Hepatocyte (in vitro differentiated cells): ENCODE measurements around the gene GKN2. TPM values are rescaled to one million over a fixed set of nuclear protein-coding genes. Genes with fewer than 3 reads are reported as not detected.

Experiments
- DNase-seq: peaks from one replicate; pipeline ENCODE4 v3.0.0-alpha.2; 2016; ENCODE audit warnings: low spot score
- H2AFZ ChIP-seq: fragments of 200-600 bp; sonication (generic); 2 replicates; pipeline ENCODE4 v1.6.0; 2016; ENCODE audit warnings: antibody characterized with exemption, mild to moderate bottlenecking
- H3K27ac ChIP-seq: fragments of 200-600 bp; sonication (generic); 2 replicates; pipeline ENCODE4 v1.5.1; 2016; ENCODE audit warnings: mild to moderate bottlenecking
- H3K27me3 ChIP-seq: fragments of 200-600 bp; sonication (generic); 2 replicates; pipeline ENCODE4 v1.6.1; 2016
- H3K36me3 ChIP-seq: fragments of 200-600 bp; sonication (generic); replicated peaks from 2 replicates; pipeline ENCODE4 v1.5.1; 2016; ENCODE audit warnings: low read depth; ENCODE audit not compliant: insufficient read depth
- H3K4me1 ChIP-seq: fragments of 200-600 bp; sonication (generic); 2 replicates; pipeline ENCODE4 v1.5.1; 2016; ENCODE audit warnings: mild to moderate bottlenecking, moderate library complexity; ENCODE audit not compliant: insufficient read depth
- H3K4me2 ChIP-seq: fragments of 200-600 bp; sonication (generic); 2 replicates; pipeline ENCODE4 v1.6.0; 2016
- H3K4me3 ChIP-seq: fragments of 200-600 bp; sonication (generic); 2 replicates; pipeline ENCODE4 v1.5.1; 2016; ENCODE audit warnings: mild to moderate bottlenecking
- H3K79me2 ChIP-seq: fragments of 200-600 bp; sonication (generic); 2 replicates; pipeline ENCODE4 v1.6.0; 2017; ENCODE audit warnings: mild to moderate bottlenecking
- H3K9me2 ChIP-seq: fragments of 200-600 bp; sonication (generic); replicated peaks from 2 replicates; pipeline ENCODE4 v1.6.0; 2017; ENCODE audit warnings: mild to moderate bottlenecking; ENCODE audit not compliant: insufficient read depth
- H3K9me3 ChIP-seq: fragments of 200-600 bp; sonication (generic); 2 replicates; pipeline ENCODE4 v1.5.1; 2016; ENCODE audit warnings: low read depth, mild to moderate bottlenecking
- H4K20me1 ChIP-seq: fragments of 200-600 bp; sonication (generic); 2 replicates; pipeline ENCODE4 v1.6.0; 2016; ENCODE audit warnings: mild to moderate bottlenecking; ENCODE audit not compliant: insufficient read depth, poor library complexity, severe bottlenecking
- CTCF ChIP-seq: fragments of 200-600 bp; sonication (generic); IDR thresholded peaks from 2 replicates; pipeline ENCODE4 v1.5.1; 2016; ENCODE audit warnings: antibody characterized with exemption, mild to moderate bottlenecking; ENCODE audit not compliant: poor library complexity
- EZH2 ChIP-seq: fragments of 200-600 bp; sonication (generic); IDR thresholded peaks from 2 replicates; pipeline ENCODE4 v1.6.1; 2016; ENCODE audit warnings: antibody characterized with exemption, mild to moderate bottlenecking, borderline replicate concordance
- EZH2phosphoT487 ChIP-seq: fragments of 200-600 bp; sonication (generic); IDR thresholded peaks from one replicate; pipeline ENCODE4 v1.6.1; 2018; ENCODE audit warnings: antibody characterized with exemption, mild to moderate bottlenecking, low read depth, moderate library complexity; ENCODE audit not compliant: unreplicated experiment, severe bottlenecking
- WGBS: methylation state at CpG from one replicate; pipeline ENCODE4 v1.1.6; 2016; ENCODE audit warnings: low lambda C conversion rate; ENCODE audit errors: missing lambda C conversion rate; 5-methylcytosine and 5-hydroxymethylcytosine counted together
- polyA plus RNA-seq: library from polyadenylated mRNA; unstranded; fragments of >200 nt; fragmentation: Nextera tagmentation; extraction: Ambion mirVana; gene quantifications from 2 replicates; pipeline ENCODE4 v1.2.1, GENCODE V29; 2016
- total RNA-seq: library from RNA; depleted of rRNA; stranded (reverse); fragments of >200 nt; gene quantifications from 2 replicates; pipeline ENCODE4 v1.2.3, GENCODE V29; 2014

GKN2 gene
- total and polyA plus RNA-seq, 2 experiments from 2014 or later, result not detected

GRCh38 chr2:68951899-68952298 is 794 bp downstream of the GKN2 start:
- H3K27ac ChIP-seq, result no peak overlapping the region
- no peaks in the 10 kb centered on the region for H3K4me1 ChIP-seq
- no peak overlapping the region for H3K4me2 ChIP-seq
- WGBS, result 74% methylated on average over 4 of the region's 4 CpGs
- no peak for DNase-seq
- no peak overlapping the region for H2AFZ ChIP-seq
- no peaks in the 10 kb centered on the region for H3K9me3 ChIP-seq
- no peaks in the 10 kb centered on the region for H3K79me2 ChIP-seq
- peaks cover 2% of the 10 kb centered on the region for H3K27me3 ChIP-seq
- no peak for TF ChIP-seq EZH2
- no peak for TF ChIP-seq CTCF
- H3K9me2 ChIP-seq, result no peaks in the 10 kb centered on the region
- no peak overlapping the region for H3K4me3 ChIP-seq
- no peaks in the 10 kb centered on the region for H4K20me1 ChIP-seq
- H3K36me3 ChIP-seq, result no peaks in the 10 kb centered on the region

- Histone ChIP-seq H3K27me3 (peaks cover 3% of the 10 kb centered on the region), H3K9me3 (no peaks in the 10 kb centered on the region)
- WGBS, result 90% methylated on average over 1 of the region's 1 CpG
These were observed 4.0 kb downstream of the GKN2 start for GRCh38 chr2:68948710-68949109.

GRCh38 chr2:68946117-68946516 is 6.6 kb downstream of the GKN2 start:
- Histone ChIP-seq H4K20me1 (no peaks in the 10 kb centered on the region), H3K9me3 (no peaks in the 10 kb centered on the region), H3K4me2 (no peak overlapping the region), H3K27me3 (peaks cover 3% of the 10 kb centered on the region), H3K27ac (no peak overlapping the region), H3K79me2 (no peaks in the 10 kb centered on the region), H3K4me3 (no peak overlapping the region), H3K4me1 (no peaks in the 10 kb centered on the region), H3K9me2 (no peaks in the 10 kb centered on the region), H2AFZ (no peak overlapping the region), H3K36me3 (no peaks in the 10 kb centered on the region)
- DNase-seq, result no peak
- 82% methylated on average over 3 of the region's 3 CpGs for WGBS
- no peak for TF ChIP-seq EZH2
- no peak for TF ChIP-seq CTCF
- no peak for TF ChIP-seq EZH2phosphoT487

More at GRCh38 chr2:68948710-68949109, 4.0 kb downstream of the GKN2 start:
- no peaks in the 10 kb centered on the region for H3K4me1 ChIP-seq
- H3K27ac ChIP-seq, result no peak overlapping the region
- H3K36me3 ChIP-seq, result no peaks in the 10 kb centered on the region
- no peak overlapping the region for H2AFZ ChIP-seq
- H3K4me2 ChIP-seq, result no peak overlapping the region
- H3K4me3 ChIP-seq, result no peak overlapping the region
- no peaks in the 10 kb centered on the region for H3K79me2 ChIP-seq
- no peaks in the 10 kb centered on the region for H4K20me1 ChIP-seq
- no peak for DNase-seq
- no peak for TF ChIP-seq CTCF
- no peak for TF ChIP-seq EZH2phosphoT487
- TF ChIP-seq EZH2, result no peak
- H3K9me2 ChIP-seq, result no peaks in the 10 kb centered on the region
